Lower lobe of right lung (tissue), 2 donors: ENCODE data around the gene PTRHD1. TPM values are rescaled to one million over a fixed set of nuclear protein-coding genes. Genes with fewer than 3 reads are reported as not detected.

Experiments
- ATAC-seq, 2 donors: fragments of 200-7000 bp; cut with Tn5 transposase; one replicate each; pipeline ENCODE4 v1.9.1; 2020 to 2022; ENCODE audit warnings: mild to moderate bottlenecking in 2 of 2, moderate library complexity in 2 of 2
- DNase-seq: peaks from one replicate; pipeline ENCODE4 v3.0.0-alpha.2; 2020
- H3K27ac ChIP-seq: fragments of 200-600 bp; one replicate; pipeline ENCODE4 v1.8.0; 2022
- H3K27me3 ChIP-seq: fragments of 200-600 bp; one replicate; pipeline ENCODE4 v1.8.0; 2022; ENCODE audit warnings: low read depth
- H3K36me3 ChIP-seq: fragments of 200-600 bp; one replicate; pipeline ENCODE4 v1.8.0; 2022; ENCODE audit warnings: mild to moderate bottlenecking
- H3K4me1 ChIP-seq: fragments of 200-600 bp; one replicate; pipeline ENCODE4 v1.8.0; 2022
- H3K4me3 ChIP-seq: fragments of 200-600 bp; one replicate; pipeline ENCODE4 v1.8.0; 2022; ENCODE audit warnings: mild to moderate bottlenecking
- H3K9me3 ChIP-seq: fragments of 200-600 bp; one replicate; pipeline ENCODE4 v1.8.0; 2022
- intact Hi-C: fragments of 100-400 bp; cut with DNase I; formaldehyde crosslinking; loops from one replicate; pipeline ENCODE4 v1.11.0; 2022
- total RNA-seq: library from RNA; stranded (reverse); fragmentation: NEBNext Ultra II Directional; extraction: Animal tissue kit (Norgen Biotek cat#: 25700); gene quantifications from one replicate; pipeline ENCODE4 v1.2.1, GENCODE V29; 2021
- TF ChIP-seq, protein P1 (sequence below): fragments of 200-600 bp; IDR thresholded peaks from one replicate; pipeline ENCODE4 v1.8.0; 2022; ENCODE audit warnings: antibody characterized with exemption, mild to moderate bottlenecking
- donor health status: DM: no; HTN: yes; CAD: no; lungs with severe emphysema.

Gene PTRHD1
- total RNA-seq, 1 donor from 2014 or later: 24.6 TPM

DNA sequence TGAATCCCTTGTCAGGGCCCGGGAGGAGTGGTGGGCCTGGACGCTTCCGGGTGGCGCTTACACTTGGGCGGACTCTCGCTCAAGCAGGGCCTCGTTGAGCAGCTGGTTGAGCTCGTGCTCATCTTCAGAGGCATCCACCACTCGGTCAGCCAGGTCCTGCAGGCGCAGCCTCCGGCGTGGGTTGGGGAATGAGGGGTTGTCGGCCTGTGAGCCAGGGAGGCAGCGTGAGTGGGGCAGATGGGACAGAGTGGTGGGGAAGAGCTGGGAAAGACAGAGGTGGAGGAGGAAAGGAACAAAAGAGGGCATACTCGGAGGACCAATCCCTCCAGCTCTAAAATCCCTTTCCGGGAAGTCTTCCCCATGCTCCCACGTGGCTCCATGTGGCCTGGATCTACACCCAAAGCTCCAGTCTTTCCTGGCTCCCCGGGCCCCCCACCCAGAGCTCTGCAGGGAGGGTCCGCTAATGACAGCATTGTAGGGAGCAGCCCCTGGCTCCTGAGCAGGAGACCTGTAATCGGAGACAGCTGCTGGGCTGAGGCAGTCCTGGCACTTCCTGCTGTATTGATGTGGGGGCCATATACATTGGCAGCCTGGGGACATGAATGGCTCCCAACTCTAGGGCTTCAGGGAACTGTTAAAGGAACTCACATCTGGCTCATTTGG is 41.7 kb upstream of the PTRHD1 start:
- TF ChIP-seq, protein P1, sequence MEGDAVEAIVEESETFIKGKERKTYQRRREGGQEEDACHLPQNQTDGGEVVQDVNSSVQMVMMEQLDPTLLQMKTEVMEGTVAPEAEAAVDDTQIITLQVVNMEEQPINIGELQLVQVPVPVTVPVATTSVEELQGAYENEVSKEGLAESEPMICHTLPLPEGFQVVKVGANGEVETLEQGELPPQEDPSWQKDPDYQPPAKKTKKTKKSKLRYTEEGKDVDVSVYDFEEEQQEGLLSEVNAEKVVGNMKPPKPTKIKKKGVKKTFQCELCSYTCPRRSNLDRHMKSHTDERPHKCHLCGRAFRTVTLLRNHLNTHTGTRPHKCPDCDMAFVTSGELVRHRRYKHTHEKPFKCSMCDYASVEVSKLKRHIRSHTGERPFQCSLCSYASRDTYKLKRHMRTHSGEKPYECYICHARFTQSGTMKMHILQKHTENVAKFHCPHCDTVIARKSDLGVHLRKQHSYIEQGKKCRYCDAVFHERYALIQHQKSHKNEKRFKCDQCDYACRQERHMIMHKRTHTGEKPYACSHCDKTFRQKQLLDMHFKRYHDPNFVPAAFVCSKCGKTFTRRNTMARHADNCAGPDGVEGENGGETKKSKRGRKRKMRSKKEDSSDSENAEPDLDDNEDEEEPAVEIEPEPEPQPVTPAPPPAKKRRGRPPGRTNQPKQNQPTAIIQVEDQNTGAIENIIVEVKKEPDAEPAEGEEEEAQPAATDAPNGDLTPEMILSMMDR: no peak
- no peak for ATAC-seq
- Histone ChIP-seq H3K4me1 (no peaks in the 10 kb centered on the region), H3K4me3 (no peak overlapping the region), H3K27me3 (no peaks in the 10 kb centered on the region), H3K27ac (no peak overlapping the region), H3K9me3 (no peaks in the 10 kb centered on the region), H3K36me3 (peaks cover 15% of the 10 kb centered on the region)
- intact Hi-C loops: no loop called here
- no peak for DNase-seq

DNA sequence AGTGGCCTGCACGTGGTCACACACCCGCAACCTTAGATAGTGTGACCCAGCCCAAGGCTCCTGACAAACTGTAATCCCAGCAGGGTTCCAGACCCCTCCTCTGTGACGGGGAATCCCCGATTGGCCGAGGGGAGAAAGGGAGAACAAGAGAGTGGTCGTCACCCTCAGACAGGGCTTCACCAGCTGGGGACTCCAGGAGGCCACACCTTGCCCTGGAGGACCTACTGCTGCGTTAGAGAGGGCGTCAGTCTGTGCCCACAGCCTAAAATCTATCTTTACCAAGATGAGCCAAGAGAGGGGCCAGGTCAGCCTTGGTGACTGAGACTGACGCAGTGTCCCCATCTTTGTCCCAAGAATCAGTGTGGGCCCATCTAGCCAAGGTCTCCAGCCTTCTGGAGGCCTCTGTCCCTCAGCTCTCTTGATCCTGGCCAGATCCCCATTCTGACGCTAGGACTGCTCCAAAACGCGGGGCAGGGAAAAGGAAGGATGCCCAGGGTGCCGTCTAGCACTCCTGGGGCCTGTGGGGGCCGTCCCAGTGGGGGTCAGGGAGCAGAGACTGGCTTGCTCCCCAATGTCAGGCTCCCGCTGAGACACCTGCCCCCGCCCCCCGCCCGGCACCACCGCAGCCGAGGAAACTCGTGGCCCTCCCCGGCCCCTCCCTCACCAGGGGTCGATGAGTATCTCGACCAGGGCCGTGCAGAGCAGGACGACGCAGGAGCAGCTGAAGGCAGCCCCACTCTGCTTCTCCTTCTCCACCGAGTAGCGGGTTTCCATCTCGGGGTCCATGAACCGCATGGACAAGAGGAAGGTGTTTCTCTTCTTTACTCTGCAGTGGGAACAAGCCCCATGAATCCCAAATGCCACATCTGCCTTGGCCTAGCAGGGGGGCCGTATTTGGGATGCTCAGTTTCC is 40.9 kb upstream of the PTRHD1 start:
- DNase-seq: no peak
- H3K27me3 ChIP-seq: no peaks in the 10 kb centered on the region
- H3K4me3 ChIP-seq: no peak overlapping the region
- H3K9me3 ChIP-seq: no peaks in the 10 kb centered on the region
- TF ChIP-seq, protein P1: no peak
- intact Hi-C loops: no loop called here
- ATAC-seq: no peak
- no peak overlapping the region for H3K27ac ChIP-seq
- no peaks in the 10 kb centered on the region for H3K4me1 ChIP-seq
- H3K36me3 ChIP-seq: peaks cover 9% of the 10 kb centered on the region

DNA sequence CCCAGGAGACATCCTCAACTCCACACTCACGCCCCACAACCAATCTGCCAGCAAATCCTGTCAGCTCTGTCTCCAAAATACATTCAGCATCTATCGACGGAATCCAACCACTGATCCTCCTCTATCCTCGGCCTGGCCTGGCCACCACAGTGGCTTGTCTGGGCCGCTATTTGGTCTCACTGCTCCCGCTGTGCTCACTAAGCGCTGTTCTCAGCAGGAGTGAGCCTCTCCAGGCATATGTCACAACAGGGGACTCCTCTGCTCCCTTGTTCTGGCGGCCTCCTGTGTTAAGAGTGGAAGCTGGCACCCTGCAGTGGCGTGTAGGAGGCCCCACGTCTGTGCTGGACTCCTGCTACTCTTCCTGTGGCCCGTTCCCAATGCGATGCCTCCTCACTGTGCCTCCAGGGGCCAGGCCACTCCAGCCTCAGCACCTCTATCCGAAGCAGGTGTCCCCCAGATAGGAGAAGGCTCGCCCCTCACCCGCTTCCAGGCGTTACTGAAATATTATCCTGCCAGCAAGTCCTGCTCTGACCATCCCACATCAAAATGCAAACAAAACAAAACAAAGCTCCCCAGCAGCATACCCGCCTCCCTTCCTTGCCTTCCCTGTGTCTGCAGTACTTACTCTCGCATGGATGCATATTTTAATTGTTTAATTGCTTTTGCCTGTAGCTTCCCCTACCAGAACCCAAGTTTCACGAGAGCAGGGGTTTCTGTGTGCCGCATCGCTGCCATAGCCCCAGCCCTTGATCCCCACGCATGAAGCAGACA is 39.9 kb upstream of the PTRHD1 start:
- Histone ChIP-seq H3K27ac (no peak overlapping the region), H3K4me1 (no peaks in the 10 kb centered on the region), H3K4me3 (no peak overlapping the region), H3K27me3 (no peaks in the 10 kb centered on the region), H3K36me3 (peaks cover 9% of the 10 kb centered on the region), H3K9me3 (no peaks in the 10 kb centered on the region)
- DNase-seq (no peak), ATAC-seq (no peak)
- TF ChIP-seq, protein P1: no peak
- intact Hi-C loops: no loop called here

DNA sequence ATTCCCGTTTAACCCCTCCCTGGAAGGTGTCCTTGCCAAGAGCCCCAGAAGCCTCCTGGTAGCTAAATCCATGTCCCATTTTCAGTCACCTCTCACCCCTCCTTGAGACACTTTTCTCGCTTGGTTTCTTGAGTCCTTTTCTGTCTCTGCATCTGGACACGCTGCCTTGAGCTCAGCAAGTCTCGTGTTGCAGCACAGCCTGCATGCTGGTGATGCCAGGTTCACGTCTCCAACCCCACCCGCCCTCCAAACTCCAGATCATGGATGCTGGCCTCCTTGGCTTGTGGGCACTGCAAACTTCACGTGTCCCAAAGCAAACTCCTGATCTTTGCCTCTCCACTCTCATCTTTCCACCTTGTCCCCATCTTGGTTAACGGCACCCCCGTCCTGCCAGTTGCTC is 39.3 kb upstream of the PTRHD1 start:
- TF ChIP-seq, protein P1: no peak
- no peaks in the 10 kb centered on the region for H3K27me3 ChIP-seq
- ATAC-seq (no peak), DNase-seq (no peak)
- no peak overlapping the region for H3K4me3 ChIP-seq
- H3K9me3 ChIP-seq: no peaks in the 10 kb centered on the region
- no peak overlapping the region for H3K27ac ChIP-seq
- peaks cover 5% of the 10 kb centered on the region for H3K4me1 ChIP-seq
- intact Hi-C loops: no loop called here
- peaks cover 6% of the 10 kb centered on the region for H3K36me3 ChIP-seq

DNA sequence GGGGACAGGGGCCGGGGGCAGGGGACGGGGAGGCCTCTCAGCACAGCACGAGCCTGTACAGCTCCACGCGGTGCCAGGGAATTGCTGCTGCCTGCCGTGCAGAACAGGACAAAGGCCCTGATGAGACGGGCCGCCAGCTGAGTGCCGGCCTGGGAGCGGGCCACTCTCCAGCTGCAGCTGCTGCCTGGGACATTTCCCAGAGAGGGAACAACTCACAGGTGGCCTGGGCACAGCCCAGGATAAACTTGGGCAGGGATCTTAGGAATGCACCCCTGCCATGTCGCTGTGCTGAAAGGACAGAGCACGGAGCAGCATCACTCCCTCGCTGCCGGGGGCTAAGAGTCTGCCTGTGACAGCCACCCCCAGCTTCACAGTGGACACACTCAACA is 38.9 kb upstream of the PTRHD1 start:
- Histone ChIP-seq H3K36me3 (peaks cover 5% of the 10 kb centered on the region), H3K27me3 (no peaks in the 10 kb centered on the region)
- no peak for ATAC-seq

More for the DNA sequence above, 38.9 kb upstream of the PTRHD1 start:
- TF ChIP-seq, protein P1: no peak
- Histone ChIP-seq H3K4me3 (no peak overlapping the region), H3K27ac (no peak overlapping the region), H3K4me1 (peaks cover 10% of the 10 kb centered on the region), H3K9me3 (no peaks in the 10 kb centered on the region)
- intact Hi-C loops: no loop called here
- DNase-seq: no peak
